GM21825 (cell line): ENCODE results near the gene NPLOC4.
A peak's percentile ranks its signal among the peaks of the same experiment; 100 is the strongest.
"Not testable (repeated sequence)": the region's sequence is repeated elsewhere in the genome, so short reads cannot be mapped to it uniquely, and the experiment has no call there.

ENCODE experiments used
- ATAC-seq: cut with Tn5 transposase; IDR thresholded peaks from one replicate; pipeline ENCODE4 v1.9.1; 2021; ENCODE audit warnings: mild to moderate bottlenecking, moderate library complexity; ENCODE audit not compliant: unreplicated experiment

NPLOC4 gene

GRCh38 chr17:81636505-81637288 is at the start of gene NPLOC4, which contains the start of gene TSPAN10:
TSS of gene NPLOC4 (minus strand) at chr17:81637112. CDS start at chr17:81636930, 182 bp downstream.
TSS of gene TSPAN10 (plus strand) at chr17:81637196. CDS start at chr17:81642413, 5,217 bp downstream.
- ATAC-seq: peak; percentile 79

GRCh38 chr17:81686614-81687013 is 49.7 kb upstream of the NPLOC4 start:
- no peak for ATAC-seq

- no peak for ATAC-seq
Measured at GRCh38 chr17:81685108-81685507, 48.2 kb upstream of the NPLOC4 start.

- no peak for ATAC-seq
Measured at GRCh38 chr17:81684442-81684911, 47.6 kb upstream of the NPLOC4 start.

- ATAC-seq: peak; percentile 83
Measured at GRCh38 chr17:81683584-81684441, 46.9 kb upstream of the NPLOC4 start, which contains the start of the genes ARL16 and HGS. TSS of gene ARL16 (minus strand) at chr17:81683797. CDS start at chr17:81683753, 44 bp downstream. TSS of gene HGS (plus strand) at chr17:81684011. CDS start at chr17:81684067, 56 bp downstream.

- peak; percentile 4 for ATAC-seq
Measured at GRCh38 chr17:81683208-81683583, 46.3 kb upstream of the NPLOC4 start.

GRCh38 chr17:81682565-81683207 is 45.8 kb upstream of the NPLOC4 start:
- ATAC-seq: no peak

- ATAC-seq: no peak
Measured at GRCh38 chr17:81681672-81682071, 44.8 kb upstream of the NPLOC4 start.

- no peak for ATAC-seq
Measured at GRCh38 chr17:81680150-81680549, 43.2 kb upstream of the NPLOC4 start.

- no peak for ATAC-seq
Measured at GRCh38 chr17:81676906-81677305, 40.0 kb upstream of the NPLOC4 start.

GRCh38 chr17:81675515-81676221 is 38.8 kb upstream of the NPLOC4 start:
- not testable (repeated sequence) for ATAC-seq

- ATAC-seq: no peak
Measured at GRCh38 chr17:81673561-81674258, 36.8 kb upstream of the NPLOC4 start.

GRCh38 chr17:81672954-81673353 is 36.0 kb upstream of the NPLOC4 start:
- no peak for ATAC-seq

- ATAC-seq: no peak
Measured at GRCh38 chr17:81672504-81672903, 35.6 kb upstream of the NPLOC4 start.

GRCh38 chr17:81667754-81668153 is 30.8 kb upstream of the NPLOC4 start:
- ATAC-seq: no peak

GRCh38 chr17:81666342-81667191 is 29.7 kb upstream of the NPLOC4 start, which contains the start of the genes CCDC137 and OXLD1:
TSS of gene CCDC137 (plus strand) at chr17:81666737. CDS start at chr17:81666767, 30 bp downstream.
TSS of gene OXLD1 (minus strand) at chr17:81666605. CDS start at chr17:81666577, 28 bp downstream.
- peak; percentile 86 for ATAC-seq

- ATAC-seq: peak; percentile 21
Measured at GRCh38 chr17:81666092-81666341, 29.1 kb upstream of the NPLOC4 start.

- ATAC-seq: no peak
Measured at GRCh38 chr17:81665205-81666091, 28.5 kb upstream of the NPLOC4 start.
